Right atrium auricular region (tissue), 2 donors: ENCODE results near the gene BRINP2. TPM values are rescaled to one million over a fixed set of nuclear protein-coding genes. Genes with fewer than 3 reads are reported as not detected.
A peak's percentile ranks its signal among the peaks of the same experiment; 100 is the strongest.

Experiments used
- DNase-seq: peaks from one replicate; pipeline ENCODE4 v3.0.0-alpha.2; 2019; ENCODE audit warnings: low spot score
- H3K27ac ChIP-seq, 2 donors: fragments of 200-600 bp; sonication (generic); 1 replicate in 1 of 2; 2 replicates in 1 of 2; pipeline ENCODE4 v1.5.1; 2016 to 2019
- H3K27me3 ChIP-seq, 2 donors: fragments of 200-600 bp; sonication (generic); one replicate each; pipeline versions ENCODE4 v1.5.1 to v1.6.0; 2017 to 2019
- H3K36me3 ChIP-seq: fragments of 200-600 bp; sonication (generic); one replicate; pipeline ENCODE4 v1.5.1; 2016
- H3K4me1 ChIP-seq, 2 donors: fragments of 200-600 bp; sonication (generic); one replicate each; pipeline versions ENCODE4 v1.5.1 to v1.6.0; 2017 to 2019
- H3K4me3 ChIP-seq, 2 donors: fragments of 200-600 bp; sonication (generic); 1 replicate in 1 of 2; 2 replicates in 1 of 2; pipeline ENCODE4 v1.5.1; 2017 to 2019; ENCODE audit warnings: mild to moderate bottlenecking in 1 of 2, moderate library complexity in 1 of 2
- H3K9me3 ChIP-seq, 2 donors: fragments of 200-600 bp; sonication (generic); one replicate each; pipeline ENCODE4 v1.5.1; 2019
- total RNA-seq, 2 donors: library from RNA; depleted of rRNA; stranded (reverse); fragments of >200 nt; gene quantifications; one replicate each; pipeline ENCODE4 v1.1.0, GENCODE V29; 2016
- TF ChIP-seq, protein P1 (sequence below), 2 donors: fragments of 200-600 bp; sonication (generic); IDR thresholded peaks; one replicate each; pipeline ENCODE4 v1.5.1; 2019; ENCODE audit warnings: antibody characterized with exemption in 2 of 2

Gene BRINP2
- total RNA-seq, 2 donors from 2014 or later, result 0.96 to 1.1 TPM

DNA sequence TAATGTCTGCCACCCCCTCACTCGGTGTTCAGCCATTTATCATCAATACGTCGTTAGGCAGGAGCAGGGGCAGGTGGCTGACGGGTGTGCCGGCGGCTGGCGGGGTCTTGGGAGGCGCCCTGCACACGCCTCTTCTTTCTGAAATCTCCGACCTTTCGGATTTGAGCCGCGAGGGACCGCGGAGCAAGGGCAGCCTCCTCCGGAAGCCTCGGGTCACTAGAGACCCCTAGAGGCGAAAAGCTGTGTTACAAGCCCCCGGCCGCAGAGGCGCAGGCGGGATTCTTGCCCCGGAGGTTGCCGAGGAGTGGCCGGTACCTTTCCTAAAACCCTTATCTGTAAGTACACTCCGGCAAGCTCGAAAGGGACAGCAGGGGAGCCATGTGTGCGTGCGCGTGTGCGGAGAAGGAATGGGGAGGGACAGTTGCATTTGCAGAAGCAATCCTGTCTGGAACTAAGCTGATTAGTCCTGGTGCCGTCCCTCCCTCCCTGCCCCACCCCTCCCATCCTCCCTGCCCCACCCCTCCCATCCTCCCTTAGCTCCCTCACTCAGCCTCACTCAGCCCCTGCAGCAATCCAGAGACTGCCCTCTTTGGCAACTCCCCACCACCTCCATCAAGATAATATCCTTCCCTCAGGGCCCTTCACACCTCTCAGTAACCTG is 11.0 kb downstream of the BRINP2 start:
- H3K9me3 ChIP-seq, result peaks cover 0 to 7% of the 10 kb centered on the region in 2 donors
- no peak overlapping the region for H3K27ac ChIP-seq
- H3K36me3 ChIP-seq, result no peaks in the 10 kb centered on the region
- DNase-seq, result no peak
- TF ChIP-seq, protein P1, sequence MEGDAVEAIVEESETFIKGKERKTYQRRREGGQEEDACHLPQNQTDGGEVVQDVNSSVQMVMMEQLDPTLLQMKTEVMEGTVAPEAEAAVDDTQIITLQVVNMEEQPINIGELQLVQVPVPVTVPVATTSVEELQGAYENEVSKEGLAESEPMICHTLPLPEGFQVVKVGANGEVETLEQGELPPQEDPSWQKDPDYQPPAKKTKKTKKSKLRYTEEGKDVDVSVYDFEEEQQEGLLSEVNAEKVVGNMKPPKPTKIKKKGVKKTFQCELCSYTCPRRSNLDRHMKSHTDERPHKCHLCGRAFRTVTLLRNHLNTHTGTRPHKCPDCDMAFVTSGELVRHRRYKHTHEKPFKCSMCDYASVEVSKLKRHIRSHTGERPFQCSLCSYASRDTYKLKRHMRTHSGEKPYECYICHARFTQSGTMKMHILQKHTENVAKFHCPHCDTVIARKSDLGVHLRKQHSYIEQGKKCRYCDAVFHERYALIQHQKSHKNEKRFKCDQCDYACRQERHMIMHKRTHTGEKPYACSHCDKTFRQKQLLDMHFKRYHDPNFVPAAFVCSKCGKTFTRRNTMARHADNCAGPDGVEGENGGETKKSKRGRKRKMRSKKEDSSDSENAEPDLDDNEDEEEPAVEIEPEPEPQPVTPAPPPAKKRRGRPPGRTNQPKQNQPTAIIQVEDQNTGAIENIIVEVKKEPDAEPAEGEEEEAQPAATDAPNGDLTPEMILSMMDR (IDR thresholded peaks at IDR 0.05), result peak; percentile 69 to 92
- H3K4me1 ChIP-seq, result peaks cover 0 to 8% of the 10 kb centered on the region in 2 donors
- H3K4me3 ChIP-seq, result peak overlapping the region in 1 of 2 donors; percentile 15
- H3K27me3 ChIP-seq, result no peaks in the 10 kb centered on the region

DNA sequence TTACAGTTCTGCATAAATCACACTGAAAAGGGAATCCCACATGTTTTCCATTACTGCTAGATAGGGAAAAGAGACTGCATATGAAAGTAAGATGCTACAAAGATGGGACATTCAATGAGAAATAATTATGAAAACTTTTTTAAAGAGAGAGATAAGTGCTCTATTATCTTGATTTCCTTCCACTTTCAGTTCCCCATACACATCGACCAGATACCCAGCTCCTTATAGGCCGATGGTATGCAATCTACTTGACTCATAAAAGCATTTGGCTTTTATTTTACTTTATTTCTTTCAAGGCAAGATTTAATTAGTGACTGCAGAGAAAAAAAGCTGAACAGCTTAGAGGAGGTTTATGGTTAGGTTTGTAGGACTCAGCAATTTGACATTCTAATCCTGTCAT is 13.1 kb downstream of the BRINP2 start:
- H3K27ac ChIP-seq, result no peak overlapping the region
- no peaks in the 10 kb centered on the region for H3K36me3 ChIP-seq
- H3K4me1 ChIP-seq, result peaks cover 0 to 8% of the 10 kb centered on the region in 2 donors
- H3K4me3 ChIP-seq, result no peak overlapping the region
- TF ChIP-seq, protein P1 (IDR thresholded peaks at IDR 0.05), result no peak
- H3K27me3 ChIP-seq, result no peaks in the 10 kb centered on the region
- no peak for DNase-seq
- peaks cover 0 to 7% of the 10 kb centered on the region in 2 donors for H3K9me3 ChIP-seq

GRCh38 chr1:177185209-177185608 is 14.5 kb downstream of the BRINP2 start:
- Histone ChIP-seq H3K4me1 (peaks cover 0 to 8% of the 10 kb centered on the region in 2 donors), H3K9me3 (peaks cover 0 to 7% of the 10 kb centered on the region in 2 donors), H3K27ac (no peak overlapping the region), H3K36me3 (no peaks in the 10 kb centered on the region), H3K4me3 (no peak overlapping the region), H3K27me3 (no peaks in the 10 kb centered on the region)
- DNase-seq, result no peak
- TF ChIP-seq, protein P1 (IDR thresholded peaks at IDR 0.05), result peak in 1 of 2 donors; percentile 36

- TF ChIP-seq, protein P1 (IDR thresholded peaks at IDR 0.05), result no peak
- H3K4me1 ChIP-seq, result peaks cover 0 to 4% of the 10 kb centered on the region in 2 donors
- no peak for DNase-seq
Observed at GRCh38 chr1:177186639-177187038, 15.9 kb downstream of the BRINP2 start.

DNA sequence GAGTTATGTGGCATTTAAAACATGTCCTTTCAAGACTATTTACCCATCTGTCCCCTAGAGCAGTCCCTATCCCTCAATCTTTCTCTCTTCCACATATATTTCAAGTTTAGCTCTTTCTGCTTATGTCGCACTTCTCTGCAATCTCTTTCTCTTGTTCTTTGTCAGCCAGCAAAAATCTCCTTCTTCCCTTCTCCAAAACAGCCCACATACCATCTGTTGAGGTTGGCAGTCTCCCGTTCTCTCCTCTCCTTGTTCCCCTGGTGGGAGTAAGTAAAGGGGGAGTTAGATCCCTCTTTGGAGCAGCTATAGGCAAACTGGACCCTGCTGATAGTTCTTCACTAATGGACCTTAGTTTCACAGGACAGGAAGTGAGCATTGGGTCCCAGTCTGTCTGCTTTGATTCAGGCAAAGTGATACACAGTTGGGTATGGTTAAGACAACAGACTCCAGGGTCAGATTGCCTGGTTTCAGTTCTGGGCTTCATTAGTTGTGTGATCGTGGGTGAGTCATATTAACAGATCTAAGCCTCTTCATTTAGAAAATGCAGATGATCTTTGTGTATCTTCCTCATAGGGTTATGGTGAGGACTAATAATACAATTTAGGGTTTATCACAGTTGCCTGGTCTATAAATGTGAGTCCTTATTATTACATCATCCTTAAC is 19.7 kb downstream of the BRINP2 start:
- Histone ChIP-seq H3K9me3 (peaks cover 0 to 5% of the 10 kb centered on the region in 2 donors), H3K27ac (no peak overlapping the region), H3K36me3 (no peaks in the 10 kb centered on the region), H3K4me3 (no peak overlapping the region), H3K4me1 (no peaks in the 10 kb centered on the region), H3K27me3 (no peaks in the 10 kb centered on the region)
- TF ChIP-seq, protein P1 (IDR thresholded peaks at IDR 0.05), result no peak
- no peak for DNase-seq

More at GRCh38 chr1:177186639-177187038, 15.9 kb downstream of the BRINP2 start:
- Histone ChIP-seq H3K4me3 (no peak overlapping the region), H3K36me3 (no peaks in the 10 kb centered on the region), H3K27ac (no peak overlapping the region), H3K27me3 (no peaks in the 10 kb centered on the region), H3K9me3 (peaks cover 0 to 7% of the 10 kb centered on the region in 2 donors)
